GM18505 (cell line): ENCODE measurements around the gene NRIP1.

ENCODE experiments used
- ATAC-seq: cut with Tn5 transposase; IDR thresholded peaks from one replicate; pipeline ENCODE4 v1.9.1; 2021; ENCODE audit not compliant: unreplicated experiment
- POLR2A ChIP-seq: IDR thresholded peaks from 4 replicates; pipeline ENCODE4 v1.6.1; 2011; ENCODE audit warnings: borderline replicate concordance; ENCODE audit not compliant: insufficient read depth, insufficient read length; ENCODE audit errors: extremely low read depth

Gene NRIP1

GRCh38 chr21:14987370-14988170 lies 77.2 kb downstream of the NRIP1 start:
- TF ChIP-seq POLR2A = no peak
- no peak for ATAC-seq

GRCh38 chr21:14985306-14985705 lies 79.5 kb downstream of the NRIP1 start:
- no peak for TF ChIP-seq POLR2A
- ATAC-seq = no peak

GRCh38 chr21:14982336-14982735 lies 82.5 kb downstream of the NRIP1 start:
- ATAC-seq = no peak
- no peak for TF ChIP-seq POLR2A

- TF ChIP-seq POLR2A = no peak
- no peak for ATAC-seq
These were observed 83.6 kb downstream of the NRIP1 start for GRCh38 chr21:14981246-14981645.

GRCh38 chr21:14979264-14979663 lies 85.5 kb downstream of the NRIP1 start:
- no peak for TF ChIP-seq POLR2A
- no peak for ATAC-seq

- no peak for ATAC-seq
- TF ChIP-seq POLR2A = no peak
These were observed 87.0 kb downstream of the NRIP1 start for GRCh38 chr21:14977814-14978213.

GRCh38 chr21:14975136-14975919 lies 89.5 kb downstream of the NRIP1 start:
- no peak for ATAC-seq
- no peak for TF ChIP-seq POLR2A

- TF ChIP-seq POLR2A = no peak
- no peak for ATAC-seq
These were observed 92.1 kb downstream of the NRIP1 start for GRCh38 chr21:14972678-14973077.

- TF ChIP-seq POLR2A = no peak
- no peak for ATAC-seq
These were observed 96.0 kb downstream of the NRIP1 start for GRCh38 chr21:14968821-14969220.

GRCh38 chr21:14968029-14968428 lies 96.8 kb downstream of the NRIP1 start:
- no peak for ATAC-seq
- TF ChIP-seq POLR2A = no peak

GRCh38 chr21:14964621-14965020 lies 100.2 kb downstream of the NRIP1 start:
- TF ChIP-seq POLR2A = no peak
- ATAC-seq = no peak

- no peak for ATAC-seq
- no peak for TF ChIP-seq POLR2A
These were observed 102.6 kb downstream of the NRIP1 start for GRCh38 chr21:14962217-14962616.

GRCh38 chr21:14961502-14961901 lies 103.3 kb downstream of the NRIP1 start:
- no peak for TF ChIP-seq POLR2A
- ATAC-seq = no peak

GRCh38 chr21:14959343-14959742 lies 105.5 kb downstream of the NRIP1 start:
- no peak for TF ChIP-seq POLR2A
- ATAC-seq = no peak
